Ramos (cell line): Measurements from ENCODE around the gene ORC2.
"Not testable (repeated sequence)": the region's sequence is repeated elsewhere in the genome, so short reads cannot be mapped to it uniquely, and the experiment has no call there.

Source experiments
- in situ Hi-C: fragments of 300-500 bp; cut with MboI; formaldehyde crosslinking; loops from one replicate; pipeline ENCODE4 v1.14.3; 2022; ENCODE audit warnings: low sequenced_read_pairs; ENCODE audit not compliant: unreplicated experiment

The ORC2 gene

DNA sequence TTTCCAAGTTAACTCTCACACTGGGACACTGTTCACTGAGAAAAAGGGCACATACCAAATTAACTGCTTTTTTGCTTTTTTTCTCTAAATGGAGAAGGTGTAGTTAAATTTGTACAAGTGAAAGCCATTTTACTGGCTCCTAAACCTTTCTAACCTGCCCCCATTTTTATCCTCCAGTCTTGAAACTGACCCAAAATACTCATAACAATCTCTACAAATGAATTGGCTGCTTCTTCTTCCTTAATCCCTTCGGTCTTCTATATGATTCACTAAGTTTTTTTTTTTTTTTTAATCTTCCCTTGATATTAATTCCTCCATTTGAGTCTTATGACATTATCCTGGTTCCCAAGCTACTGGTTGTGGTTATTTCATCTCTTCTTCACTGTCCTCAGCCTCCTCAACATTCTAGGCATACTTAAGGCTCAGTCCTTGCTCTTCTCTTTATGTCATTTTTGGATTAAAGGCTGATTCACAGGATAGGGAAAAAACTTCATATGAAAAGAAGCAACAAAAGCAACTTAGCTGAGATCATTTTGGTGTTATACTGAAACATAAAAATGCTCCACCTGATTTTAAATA is 19.8 kb downstream of the ORC2 start:
- in situ Hi-C loops: no loop called here

DNA sequence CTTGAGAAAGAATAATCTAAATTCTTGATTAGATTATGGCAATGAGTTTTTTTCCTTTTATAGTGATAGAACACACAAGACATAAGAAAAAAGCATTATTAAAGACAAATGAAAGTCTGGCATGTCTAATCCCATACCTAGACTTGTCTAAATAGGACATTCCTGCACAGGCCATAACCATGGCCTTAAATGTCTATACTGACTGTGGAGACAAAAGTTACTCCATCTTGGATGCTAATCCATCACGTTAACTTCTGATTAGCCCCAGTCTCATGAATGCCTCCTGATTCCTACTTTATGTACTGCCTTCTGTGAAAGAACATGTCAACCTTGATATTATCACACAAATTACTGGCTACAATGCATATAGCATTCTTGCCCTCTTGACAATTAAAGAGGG is 23.6 kb downstream of the ORC2 start:
- in situ Hi-C loops: no loop called here

DNA sequence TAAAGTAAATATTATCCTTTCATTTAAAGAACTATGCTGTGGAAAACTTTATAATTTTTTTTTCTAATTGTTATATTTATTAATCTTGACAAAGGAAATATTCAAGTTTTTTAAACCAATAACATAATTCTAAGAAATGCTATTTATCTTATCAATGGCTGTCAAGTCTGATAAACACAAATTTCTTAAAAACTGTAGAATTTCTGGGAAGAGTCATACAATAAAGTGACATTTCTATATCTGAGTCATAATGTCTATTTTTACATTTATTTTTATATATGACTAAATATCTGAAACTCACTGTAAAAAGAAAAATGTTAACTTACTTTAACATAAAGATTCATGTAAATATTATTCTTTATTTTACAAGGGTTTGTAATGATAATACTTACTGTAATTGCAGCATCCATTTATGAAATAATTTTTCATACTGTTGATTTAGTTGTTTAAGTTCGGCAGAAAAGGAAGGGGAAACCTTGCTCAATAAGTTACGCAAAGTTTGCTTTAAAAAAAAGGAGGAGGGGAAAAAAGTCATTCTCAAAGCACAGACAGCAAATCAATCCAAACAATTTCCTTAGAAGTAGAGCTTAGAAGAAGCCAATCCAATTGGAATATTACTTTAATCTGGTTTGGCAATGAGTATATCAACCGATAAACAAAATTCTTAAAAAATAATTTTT is 32.4 kb downstream of the ORC2 start:
- in situ Hi-C loops: no loop called here

DNA sequence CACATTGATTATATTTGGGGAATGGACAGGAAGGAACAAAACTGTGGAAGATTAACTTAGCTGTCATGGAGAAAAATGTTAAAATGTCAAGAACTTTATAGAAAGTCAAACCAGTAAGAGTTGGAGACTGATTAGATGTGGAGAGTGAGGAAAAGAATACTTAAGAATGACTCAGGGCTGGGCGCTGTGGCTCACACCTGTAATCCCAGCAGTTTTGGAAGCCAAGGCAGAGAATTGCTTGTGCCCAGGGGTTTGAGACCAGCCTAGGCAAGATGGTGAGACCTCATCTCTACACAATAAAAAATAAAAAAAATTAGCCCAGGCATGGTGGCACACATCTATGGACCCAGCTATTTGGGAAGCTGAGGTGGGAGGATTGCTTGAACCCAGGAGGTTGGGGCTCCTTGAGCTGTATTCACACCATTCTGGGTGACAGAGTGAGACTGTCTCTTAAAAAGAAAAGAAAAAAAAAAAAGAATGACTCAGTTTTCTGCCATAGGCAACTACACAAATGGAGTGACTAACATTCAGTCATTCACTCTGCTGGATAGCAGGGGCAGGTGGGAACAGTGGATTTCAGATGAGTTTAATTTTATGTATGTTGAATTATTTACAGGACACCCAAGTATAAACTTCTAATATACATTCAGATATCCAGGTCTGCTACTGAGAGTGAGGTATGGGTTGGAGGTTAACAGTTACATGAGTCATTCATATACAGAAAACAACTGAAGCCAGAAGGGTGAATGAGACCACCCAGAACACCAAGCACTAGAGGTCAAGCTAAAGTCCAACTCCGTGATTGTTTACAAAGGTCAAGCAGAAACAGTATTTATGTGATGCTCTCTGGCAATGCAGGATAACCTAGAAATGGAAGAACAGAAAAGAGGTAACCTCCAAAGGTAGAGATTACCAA is 33.9 kb downstream of the ORC2 start:
- in situ Hi-C loops: no loop called here

DNA sequence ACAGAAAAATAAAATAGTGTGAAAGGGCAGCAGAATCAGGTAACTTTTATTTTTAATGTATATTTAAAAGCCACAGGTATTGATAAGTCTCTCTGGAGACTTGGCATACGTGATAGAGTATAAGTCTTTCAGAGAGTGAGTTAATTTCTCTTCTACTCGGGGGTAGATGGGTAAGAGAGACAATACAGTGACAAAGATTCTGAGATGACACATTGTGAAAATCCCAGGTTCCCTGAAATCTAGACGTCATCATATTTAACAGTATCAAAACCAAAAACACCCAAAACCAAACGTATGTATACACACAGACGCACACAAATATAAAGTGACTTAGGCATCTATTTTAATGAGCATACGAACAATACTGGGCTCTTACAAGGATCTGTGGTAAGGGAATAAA is 41.0 kb downstream of the ORC2 start:
- in situ Hi-C loops: no loop called here

DNA sequence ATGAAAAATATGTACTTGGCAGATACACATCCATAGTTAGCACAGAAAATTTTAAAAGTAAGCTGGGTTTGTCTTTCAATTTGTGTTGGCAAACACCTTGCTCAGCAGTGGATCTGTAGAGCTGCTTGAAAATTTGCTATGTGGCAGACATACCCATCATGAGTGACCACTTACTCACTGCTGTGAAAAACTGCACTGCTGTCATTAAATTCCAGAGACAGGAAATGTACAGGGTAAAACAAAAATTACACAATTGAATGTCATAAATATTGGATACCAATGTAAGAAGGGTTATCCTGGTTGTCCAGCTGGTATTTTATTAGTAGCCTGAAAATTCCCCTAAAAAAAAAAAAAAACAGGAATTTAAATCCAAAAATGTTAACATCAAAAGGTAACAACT is 49.8 kb downstream of the ORC2 start:
- in situ Hi-C loops: no loop called here

DNA sequence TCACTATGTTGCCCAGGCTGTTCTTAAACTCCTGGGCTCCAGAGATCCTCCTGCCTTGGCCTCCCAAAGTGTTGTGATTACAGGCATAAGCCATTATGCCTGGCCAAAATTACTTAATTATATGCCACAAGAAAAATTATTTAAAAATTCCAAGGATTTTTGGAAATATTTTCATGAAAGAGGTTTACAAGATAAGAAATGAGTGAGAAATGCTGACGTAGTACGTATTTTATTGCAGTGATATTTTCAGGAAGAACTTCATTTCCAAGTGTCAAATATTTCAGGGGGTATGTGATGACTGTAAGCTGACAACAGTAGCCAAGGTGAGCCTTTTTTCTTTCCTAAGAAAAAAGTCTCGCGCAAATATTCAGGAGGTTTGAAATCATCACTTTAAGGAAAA is 53.5 kb downstream of the ORC2 start:
- in situ Hi-C loops: loop anchor here (5.0 kb wide), 1 partner anchor 267 kb away; no protein-coding TSS in a partner anchor

DNA sequence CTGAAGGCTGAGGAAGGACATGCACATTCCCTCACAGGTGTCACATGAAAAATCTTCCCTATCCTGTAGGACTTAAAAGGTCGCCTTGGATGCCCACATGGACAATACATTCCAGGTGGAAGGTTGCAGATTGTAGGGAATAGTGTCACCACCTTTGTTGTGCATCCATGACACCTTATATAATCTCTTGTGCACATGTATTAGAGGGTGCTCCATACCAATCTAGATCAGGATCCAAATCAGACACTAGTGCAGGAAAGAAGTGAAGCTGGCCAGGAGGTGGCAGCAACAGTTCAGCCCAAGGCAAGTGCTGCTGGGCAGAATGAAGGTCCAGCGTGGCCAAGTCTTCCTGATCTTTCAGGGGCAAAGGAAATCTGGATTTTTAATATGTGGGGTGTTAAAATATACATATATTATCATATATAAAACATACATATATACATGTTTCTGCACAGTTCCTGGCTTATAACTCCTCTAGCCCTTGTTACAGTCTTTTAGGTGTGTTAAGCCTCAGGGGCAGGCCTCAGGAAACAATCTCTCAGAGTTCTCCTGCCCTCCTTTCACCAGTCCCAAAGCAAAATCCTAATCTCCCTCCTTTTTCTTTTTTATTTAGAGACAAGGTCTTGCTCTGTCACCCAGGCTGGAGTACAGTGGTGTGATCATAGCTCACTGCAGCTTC is 57.7 kb downstream of the ORC2 start:
- in situ Hi-C loops: loop anchor here (5.0 kb wide), 1 partner anchor 272 kb away; no protein-coding TSS in a partner anchor

DNA sequence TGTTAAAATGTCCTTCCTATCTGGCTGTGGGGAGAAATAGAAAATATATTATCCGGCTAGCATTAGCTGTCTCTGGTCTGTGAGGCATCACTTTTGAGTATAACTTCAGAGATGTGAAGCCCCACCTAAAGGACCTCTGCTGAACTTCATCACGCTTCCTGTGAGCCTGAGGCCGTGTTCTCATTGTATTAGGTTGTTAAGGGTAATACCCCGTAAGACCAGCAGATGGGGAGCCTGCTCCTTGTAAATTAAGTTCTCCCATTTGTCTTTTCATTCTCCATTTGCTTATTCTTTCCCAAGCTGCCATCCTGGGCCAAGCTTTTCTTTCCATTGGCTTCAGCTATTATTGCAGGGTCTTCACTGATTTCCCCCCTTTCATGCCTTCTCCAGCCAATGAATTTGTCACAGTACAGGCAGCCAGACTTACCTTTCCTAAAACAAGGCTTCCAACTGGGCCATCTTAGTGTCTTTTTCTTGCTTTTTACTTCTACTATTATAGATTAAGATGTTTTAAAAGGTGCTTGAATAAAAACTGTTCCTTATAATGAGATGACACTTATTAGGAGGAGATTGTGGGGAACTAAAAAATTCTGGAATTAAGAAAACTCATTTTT is 61.9 kb downstream of the ORC2 start:
- in situ Hi-C loops: no loop called here

DNA sequence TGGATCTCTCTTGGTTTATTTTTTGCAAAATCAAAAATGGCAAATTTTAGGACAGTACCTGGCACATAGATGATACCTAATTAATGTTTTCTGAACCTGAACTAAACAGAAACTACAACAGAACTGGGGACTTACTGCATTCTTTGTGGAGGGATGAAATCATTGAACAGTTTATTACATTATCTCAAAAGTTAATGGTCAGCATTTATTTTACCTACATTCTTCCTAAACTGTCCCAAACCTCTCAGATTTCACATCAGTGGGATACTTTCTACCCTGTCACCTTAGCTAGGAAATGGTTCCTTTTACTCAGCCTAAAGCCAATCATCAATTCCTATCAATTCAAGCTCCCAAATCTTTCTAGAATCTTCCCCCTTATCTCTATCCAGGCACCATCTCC is 64.0 kb downstream of the ORC2 start:
- in situ Hi-C loops: no loop called here

DNA sequence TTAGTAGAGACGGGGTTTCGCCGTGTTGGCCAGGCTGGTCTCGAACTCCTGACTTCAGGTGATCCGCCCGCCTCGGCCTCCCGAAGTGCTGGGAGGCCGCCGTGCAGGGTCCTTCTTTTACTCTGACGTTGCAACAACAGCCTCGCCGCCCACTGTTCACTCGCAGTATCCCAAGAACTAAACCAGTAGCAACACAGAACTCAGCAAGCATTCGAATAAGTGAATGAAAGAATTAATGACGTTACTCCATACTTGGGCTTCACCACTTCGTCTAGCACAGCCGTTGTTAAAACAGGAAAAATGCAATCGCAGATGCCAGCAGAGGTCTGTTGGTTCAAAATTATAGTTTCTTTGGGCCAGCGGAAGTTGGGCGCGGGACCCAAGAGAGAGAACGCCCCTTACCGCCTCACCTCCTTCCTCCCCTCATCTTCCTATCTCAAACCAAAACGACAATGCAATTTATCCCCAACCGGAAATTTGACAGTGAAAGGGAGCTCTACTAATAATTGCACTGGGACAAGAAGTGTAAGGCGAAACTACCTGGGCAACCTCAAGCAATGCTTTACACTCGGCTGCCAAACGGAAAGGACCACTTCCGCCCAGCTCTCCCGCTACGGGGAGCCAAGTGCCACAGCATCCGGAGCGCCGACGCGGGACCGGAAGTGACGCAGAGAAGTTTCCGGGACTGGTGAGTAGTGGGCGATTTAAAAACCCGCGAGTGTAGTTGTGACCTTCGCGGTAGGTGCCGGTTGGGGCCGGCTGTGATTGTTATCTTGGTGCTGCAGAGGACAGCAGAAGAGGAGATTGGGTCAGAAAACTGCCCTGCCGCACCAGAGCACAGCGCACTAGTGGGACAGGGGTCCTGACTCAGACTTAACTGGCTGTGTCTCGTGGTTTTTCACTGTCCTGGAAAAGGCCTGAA is 74.5 kb downstream of the ORC2 start, which contains the start of the genes NIF3L1 and PPIL3:
NIF3L1 (plus strand) TSS at position 668 of the 922 bp plus-strand sequence. CDS start 2,573 bp downstream, outside the sequence.
PPIL3 (minus strand) TSS at position 374 of the 922 bp plus-strand sequence. CDS start 1,462 bp downstream, outside the sequence.
- in situ Hi-C loops: no loop called here

DNA sequence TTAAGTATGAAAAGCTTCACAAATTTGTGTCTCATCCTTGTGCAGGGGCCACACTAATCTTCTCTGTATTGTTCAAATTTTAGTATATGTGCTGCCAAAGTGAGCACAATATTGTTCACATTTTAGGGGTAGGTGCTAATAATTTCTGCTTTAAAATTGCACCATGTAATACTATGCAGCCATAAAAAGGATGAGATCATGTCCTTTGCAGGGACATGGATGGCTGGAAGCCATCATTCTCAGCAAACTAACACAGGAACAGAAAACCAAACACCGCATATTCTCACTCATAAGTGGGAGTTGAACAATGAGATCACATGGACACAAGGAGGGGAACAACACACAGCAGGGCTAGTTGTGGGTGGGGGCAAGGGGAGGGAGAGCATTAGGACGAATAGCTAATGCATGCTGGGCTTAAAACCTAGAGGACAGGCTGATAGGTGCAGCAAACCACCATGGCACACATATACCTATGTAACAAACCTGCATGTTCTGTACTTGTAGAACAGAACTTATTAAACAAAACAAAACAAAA is 81.7 kb downstream of the ORC2 start:
- in situ Hi-C loops: not testable (repeated sequence)

DNA sequence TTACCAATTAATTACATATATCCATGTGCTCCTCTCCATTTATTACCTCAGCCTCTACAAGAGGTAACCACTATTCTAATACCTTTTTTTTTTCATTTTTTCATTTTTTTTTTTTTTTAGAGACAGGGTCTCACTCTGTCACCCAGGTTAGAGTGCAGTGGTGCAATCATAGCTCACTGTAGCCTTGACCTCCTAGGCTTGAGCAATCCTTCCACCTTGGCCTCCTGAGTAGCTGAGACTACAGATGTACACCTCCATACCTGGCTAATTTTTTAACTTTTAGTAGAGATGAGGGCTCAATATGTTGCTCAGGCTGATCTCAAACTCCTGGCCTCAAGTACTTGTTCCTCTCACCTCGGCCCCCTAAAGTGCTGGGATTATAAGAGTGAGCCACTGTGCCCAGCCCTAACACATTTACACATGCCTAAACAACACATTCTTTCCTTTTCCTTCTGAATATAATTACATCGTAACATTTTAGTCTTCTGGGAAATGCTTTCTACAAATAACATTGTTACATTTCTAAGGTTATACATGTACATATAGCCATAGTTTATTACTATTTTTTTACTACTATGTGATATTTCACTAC is 85.1 kb downstream of the ORC2 start:
- in situ Hi-C loops: no loop called here

DNA sequence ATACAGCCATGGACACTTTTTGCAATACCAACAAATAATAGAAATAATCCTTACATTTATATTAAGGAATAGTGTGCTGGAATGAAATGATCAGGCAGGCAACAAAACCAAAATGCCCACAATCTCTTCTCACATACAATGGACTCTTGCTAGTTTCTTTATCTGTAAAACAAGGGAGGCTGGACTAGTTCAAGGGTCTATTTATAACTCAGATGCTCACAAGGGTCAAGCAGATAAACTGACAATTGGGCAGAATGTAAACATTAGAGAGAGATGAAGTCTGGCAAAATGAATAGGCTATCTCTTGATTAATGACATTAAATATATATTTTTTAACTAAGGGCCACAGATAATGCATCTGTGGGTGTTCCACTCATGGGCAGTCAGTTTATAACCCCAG is 86.0 kb downstream of the ORC2 start:
- in situ Hi-C loops: no loop called here

DNA sequence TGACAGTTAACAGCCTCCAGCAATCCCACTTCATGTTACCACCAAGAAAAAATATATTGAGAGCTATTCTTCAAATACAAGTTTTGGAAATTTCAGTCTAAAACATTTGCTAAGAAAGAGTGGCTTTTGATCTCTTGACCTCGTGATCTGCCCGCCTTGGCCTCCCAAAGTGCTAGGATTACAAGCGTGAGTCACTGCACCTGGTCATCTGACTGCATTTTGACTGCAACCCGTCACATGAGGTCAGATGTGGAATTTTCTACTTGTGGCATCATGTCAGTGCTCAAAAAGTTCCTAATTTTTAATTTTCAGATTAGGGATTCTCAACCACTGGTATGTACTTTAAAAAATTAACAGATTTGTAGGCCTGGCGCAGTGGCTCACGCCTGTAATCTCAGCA is 89.9 kb downstream of the ORC2 start:
- in situ Hi-C loops: no loop called here

DNA sequence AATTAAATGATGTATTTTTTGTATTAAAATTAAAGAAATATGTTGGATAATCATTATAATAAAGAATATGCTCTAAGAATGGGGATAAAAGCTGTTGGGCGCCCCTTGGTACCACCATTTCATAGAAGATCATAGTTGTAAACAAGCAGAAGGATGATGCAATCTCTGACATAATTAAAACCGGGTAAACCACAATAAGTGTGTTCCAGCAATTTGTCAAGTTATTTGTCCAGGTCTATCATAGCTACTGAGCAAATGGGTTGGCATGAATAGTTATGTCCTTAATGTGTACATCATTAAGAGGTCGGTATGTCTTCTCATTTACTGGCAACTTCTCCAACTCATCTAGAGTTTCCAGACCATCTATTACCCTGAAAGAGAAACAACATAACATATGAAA is 92.3 kb downstream of the ORC2 start:
- in situ Hi-C loops: no loop called here

DNA sequence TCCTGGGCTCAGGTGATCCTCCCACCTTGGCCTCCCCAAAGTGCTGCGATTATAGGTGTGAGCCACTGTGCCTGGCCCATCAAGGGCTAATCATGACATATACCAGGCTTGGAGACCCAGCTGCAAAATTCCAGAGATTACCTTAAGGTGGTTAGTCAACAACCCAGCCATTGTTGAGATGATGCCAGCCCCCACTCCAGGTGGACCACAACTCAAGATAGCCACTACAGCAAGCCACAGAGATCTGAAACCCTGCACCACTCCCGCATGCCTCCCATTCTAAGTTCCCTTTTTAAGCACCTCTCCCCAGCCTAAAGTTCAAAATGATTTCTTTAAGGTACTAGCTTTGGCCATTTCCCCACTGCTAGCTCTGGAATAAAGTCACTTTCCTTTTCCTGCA is 94.4 kb downstream of the ORC2 start:
- in situ Hi-C loops: no loop called here
